HepG2 (cell line): ENCODE measurements around the gene GABBR2.

ENCODE experiments used
- CTCF ChIP-seq: sonication (generic); formaldehyde crosslinking; IDR thresholded peaks from 2 replicates; pipeline ENCODE4 v1.5.0; 2020; ENCODE audit warnings: mild to moderate bottlenecking, missing genetic modification reagents, moderate library complexity
- ZBTB49 ChIP-seq: sonication (generic); formaldehyde crosslinking; IDR thresholded peaks from 2 replicates; pipeline ENCODE4 v1.4.0; 2020; ENCODE audit warnings: missing genetic modification reagents, borderline replicate concordance
- ZNF234 ChIP-seq: sonication (generic); formaldehyde crosslinking; conservative IDR thresholded peaks from 2 replicates; pipeline ENCODE4 v1.5.1; 2020; ENCODE audit warnings: mild to moderate bottlenecking, missing genetic modification reagents
- ZNF407 ChIP-seq: sonication (generic); formaldehyde crosslinking; IDR thresholded peaks from one replicate; pipeline ENCODE4 v1.5.1; 2020; ENCODE audit warnings: mild to moderate bottlenecking, missing genetic modification reagents; ENCODE audit errors: not compliant biosample characterization

GRCh38 chr9:98600631-98601030 lies 108.1 kb downstream of the GABBR2 start:
- TF ChIP-seq ZBTB49 (no peak), ZNF234 (CRISPR knock-in tag) (no peak), ZNF407 (no peak), CTCF (CRISPR knock-in tag) (no peak)
